DMS153 treated with DMSO at 0.1 percent for 48 hours (cell line): Measurements from ENCODE around the gene ZNF853.
"Not testable (repeated sequence)": the region's sequence is repeated elsewhere in the genome, so short reads cannot be mapped to it uniquely, and the experiment has no call there.

Source experiments
- DNase-seq: peaks from one replicate; lab custom pipeline; 2025; ENCODE audit not compliant: unreplicated experiment; lab: John Stamatoyannopoulos, UW

Gene ZNF853

DNA sequence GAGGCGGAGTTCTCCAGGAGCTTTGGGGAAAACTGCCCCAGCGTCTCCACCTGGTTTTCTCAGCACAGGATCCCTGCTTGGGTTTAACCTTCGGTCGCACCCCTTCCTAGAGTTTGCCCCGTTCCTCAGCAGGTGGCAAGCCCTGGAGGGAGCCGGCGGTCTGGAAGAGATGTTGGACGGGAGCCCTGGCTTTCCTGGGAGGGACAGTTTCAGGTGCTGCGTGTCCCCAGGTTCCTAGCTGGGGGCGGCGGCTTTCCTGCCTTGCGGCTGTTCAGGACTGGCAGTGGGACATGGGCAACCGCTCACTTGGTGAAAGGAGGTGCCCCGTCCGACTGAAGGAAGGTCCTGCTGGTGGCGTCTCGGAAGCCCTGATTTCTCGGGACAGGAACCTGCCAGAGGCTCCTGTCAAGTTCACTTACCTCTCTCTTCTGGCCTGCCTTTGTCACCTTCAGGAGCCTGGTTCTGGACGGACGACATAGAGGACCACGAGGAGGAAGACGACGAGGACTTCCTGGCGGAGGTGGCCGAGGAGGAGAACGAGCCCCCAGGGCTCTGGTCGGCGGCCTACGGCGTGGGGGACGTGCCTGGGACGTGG lies 36.5 kb downstream of the ZNF853 start:
- DNase-seq = no peak

DNA sequence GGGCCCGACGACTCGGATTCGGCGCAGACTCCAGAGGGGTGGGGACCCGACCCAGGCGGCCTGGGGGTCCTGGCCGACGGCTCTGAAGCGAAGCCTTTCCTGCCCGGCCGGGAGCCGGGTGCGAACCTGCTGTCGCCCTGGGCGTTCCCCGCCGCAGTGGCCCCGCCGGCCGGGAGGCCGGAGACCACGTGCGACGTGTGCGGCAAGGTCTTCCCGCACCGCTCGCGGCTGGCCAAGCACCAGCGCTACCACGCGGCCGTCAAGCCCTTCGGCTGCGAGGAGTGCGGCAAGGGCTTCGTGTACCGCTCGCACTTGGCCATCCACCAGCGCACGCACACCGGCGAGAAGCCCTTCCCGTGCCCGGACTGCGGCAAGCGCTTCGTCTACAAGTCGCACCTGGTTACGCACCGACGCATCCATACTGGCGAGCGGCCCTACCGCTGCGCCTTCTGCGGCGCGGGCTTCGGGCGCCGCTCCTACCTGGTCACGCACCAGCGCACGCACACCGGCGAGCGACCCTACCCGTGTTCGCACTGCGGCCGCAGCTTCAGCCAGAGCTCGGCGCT lies 37.1 kb downstream of the ZNF853 start:
- DNase-seq = no peak

DNA sequence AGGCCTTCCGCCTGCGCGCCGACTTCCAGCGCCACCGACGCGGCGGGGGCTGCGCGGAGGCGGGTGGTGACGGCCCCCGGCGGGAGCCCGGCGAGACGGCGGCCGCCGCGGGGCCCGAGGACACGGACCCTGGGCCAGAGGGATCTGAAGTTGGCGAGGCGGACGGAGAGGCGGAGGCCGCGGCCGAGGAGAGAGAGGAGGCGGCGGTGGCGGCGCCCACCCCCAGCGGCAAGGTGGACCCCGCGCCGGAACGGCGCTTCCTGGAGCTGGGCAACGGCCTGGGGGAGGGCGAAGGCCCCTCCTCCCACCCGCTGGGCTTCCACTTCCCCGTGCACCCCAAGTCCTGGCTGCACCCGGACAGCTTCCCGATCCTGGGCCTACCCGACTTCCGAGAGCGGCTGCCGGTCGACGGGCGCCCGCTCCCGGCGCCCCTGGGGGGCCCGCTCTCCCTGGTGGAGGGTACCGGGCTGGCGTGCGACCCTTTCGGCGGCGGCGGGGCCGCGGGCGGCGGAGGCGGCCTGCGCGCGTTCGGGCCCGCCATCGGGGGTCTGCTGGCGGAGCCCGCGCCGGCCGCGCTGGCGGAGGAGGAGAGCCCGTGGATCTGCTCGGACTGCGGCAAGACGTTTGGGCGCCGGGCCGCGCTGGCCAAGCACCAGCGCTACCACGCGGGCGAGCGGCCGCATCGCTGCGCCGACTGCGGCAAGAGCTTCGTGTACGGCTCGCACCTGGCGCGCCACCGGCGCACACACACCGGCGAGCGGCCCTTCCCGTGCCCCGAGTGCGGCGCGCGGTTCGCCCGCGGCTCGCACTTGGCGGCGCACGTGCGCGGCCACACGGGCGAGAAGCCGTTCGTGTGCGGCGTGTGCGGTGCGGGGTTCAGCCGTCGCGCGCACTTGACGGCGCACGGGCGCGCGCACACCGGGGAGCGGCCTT lies 37.9 kb downstream of the ZNF853 start:
- no peak for DNase-seq

DNA sequence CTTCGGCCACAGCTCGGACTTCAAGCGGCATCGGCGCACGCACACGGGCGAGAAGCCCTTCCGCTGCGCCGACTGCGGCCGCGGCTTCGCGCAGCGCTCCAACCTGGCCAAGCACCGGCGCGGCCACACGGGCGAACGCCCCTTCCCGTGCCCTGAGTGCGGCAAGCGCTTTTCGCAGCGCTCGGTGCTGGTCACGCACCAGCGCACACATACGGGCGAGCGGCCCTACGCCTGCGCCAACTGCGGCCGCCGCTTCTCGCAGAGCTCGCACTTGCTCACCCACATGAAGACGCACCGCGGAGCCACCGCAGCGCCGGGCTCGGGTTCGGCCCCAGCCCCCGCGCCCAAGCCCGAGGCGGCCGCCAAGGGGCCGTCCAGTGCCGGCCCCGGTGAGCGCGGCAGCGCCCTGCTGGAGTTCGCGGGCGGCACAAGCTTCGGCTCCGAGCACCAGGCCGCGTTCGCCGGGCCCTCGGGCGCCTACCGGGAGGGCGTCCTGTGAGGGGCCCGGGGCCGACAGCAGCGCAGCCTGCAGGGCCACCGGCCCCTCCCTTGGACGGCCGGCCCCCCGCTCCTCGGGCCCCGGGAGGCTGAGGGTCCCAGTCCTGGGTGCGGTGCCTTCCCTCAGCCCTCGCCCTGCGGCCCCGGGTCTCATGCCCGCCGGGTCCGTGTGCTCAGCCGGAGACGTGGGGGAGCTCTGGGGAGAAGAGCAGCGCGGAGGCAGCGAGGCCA lies 38.9 kb downstream of the ZNF853 start:
- no peak for DNase-seq

DNA sequence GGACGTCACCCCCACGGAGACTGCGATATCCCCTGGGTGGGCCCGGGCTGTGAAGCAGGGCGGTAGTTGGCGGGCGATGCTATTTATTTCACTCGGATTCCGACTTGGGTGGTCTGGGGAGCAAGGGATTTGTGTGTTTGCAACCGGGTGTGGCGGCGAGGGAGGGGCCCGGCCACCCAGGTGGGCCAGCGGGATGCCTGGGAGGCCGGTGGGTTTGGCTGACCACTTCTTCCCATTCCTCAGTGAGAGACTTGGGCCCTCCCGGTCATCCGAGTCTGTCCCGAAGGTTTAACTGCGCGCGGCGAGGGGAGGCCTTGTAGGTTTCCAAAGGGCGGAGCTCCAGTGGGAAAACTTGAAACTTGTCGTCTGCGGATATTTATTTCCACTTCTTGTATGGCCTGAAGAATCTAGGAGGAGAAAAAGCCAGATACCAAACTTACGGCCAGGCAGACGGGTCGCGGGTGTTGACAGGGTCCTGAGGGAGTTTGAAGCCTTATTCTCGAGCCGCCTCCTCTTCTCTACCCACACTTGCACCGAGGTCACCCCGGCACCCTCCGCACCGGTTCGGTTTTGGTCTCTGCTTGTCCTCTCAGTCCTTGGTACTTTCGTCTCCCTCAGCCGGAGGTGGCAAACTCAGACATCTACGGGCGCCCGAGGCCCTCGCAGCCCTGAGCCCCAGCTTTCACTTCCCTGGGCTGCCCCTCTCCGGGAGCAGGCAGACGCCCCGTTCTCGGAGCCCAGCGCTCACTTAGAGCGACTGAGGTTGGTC lies 39.6 kb downstream of the ZNF853 start:
- DNase-seq = no peak

DNA sequence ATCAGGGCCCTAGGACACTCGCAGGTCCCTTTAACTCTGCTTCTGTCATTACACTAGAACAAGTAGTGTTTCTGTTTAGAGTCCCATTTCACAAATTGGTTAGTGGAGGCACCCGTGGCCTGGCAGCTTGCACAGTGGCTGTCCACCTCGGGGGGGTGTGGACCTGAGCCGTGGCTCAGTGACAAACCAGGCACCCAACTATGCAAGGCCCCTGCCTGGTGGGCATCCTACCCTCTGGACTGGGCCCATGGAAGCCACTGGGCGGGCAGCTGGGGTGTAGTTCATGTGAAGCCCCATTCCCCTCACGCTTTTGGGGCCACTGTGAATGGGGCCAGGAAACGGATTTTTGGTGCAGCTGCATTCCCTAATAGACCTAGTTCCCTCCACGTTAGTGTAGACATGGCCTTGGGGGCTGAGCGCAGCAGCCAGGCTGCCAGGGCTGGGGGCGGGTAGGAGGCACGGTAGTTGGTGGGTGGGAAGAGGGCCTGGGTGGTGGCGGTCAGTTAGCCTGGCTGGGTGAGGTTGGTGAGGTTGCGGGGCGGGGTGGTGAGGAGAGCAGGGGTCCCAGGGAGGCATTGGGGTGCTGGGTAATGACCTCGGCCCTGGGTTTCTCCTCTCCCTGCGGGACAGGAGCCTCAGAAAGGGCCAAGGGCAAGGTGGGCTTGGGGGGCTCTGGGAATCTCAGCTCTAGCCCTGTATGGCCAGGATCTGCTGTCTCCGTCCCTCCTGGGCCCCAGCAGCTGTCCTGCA lies 40.4 kb downstream of the ZNF853 start:
- DNase-seq = no peak

DNA sequence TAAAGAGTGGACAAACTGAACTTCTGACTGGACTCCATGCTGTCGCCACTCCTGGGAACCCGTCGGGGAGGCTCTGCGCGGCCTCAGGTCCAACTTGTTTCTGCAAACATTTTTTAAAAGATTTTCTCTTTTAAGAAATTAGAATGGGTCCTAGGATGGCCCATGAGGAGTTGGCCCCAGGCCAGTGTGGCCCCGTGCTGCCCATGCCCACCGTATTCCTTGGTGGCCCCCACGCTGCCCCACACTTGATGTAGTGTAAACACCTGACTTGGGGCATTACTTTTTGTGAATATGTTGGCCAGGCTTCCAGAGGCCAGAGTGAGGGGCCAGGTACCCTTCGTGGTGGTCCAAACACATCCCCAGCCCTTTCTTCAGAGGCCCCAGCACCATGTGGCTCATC lies 41.0 kb downstream of the ZNF853 start:
- no peak for DNase-seq

DNA sequence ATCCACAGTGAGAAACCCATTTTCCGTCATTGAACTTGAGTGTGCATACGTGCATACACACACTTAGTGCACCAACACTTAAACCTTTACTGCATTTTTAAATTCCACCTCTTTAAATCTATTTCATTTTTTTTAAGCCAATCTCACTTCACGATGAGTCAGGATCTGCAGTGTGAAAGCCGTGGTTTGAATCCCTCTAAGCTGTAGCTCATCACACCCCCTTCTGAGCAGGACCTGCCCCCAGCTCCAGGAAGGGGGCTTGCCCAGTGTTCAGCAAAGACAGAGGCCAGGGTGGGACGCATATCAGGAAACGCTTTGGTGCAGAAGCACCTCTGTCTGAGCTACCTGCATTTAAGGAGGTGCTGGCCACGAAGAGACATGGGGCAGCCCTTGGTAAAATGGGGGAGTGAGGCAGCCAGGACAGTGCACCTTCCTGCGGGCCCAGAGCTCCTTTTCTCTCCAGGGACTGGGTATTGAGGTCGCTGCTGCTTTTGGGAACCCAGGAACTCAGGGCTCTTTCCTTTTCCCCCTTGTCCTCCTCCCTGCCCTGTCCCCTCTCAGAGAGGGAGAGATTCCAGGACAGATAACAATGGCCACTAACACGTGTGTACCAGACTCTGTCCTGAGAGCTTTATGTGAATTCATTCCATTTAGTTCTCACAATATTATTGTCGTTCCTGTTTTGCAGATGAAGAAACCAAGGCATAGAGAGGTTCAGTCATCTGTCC lies 43.4 kb downstream of the ZNF853 start:
- DNase-seq = no peak

DNA sequence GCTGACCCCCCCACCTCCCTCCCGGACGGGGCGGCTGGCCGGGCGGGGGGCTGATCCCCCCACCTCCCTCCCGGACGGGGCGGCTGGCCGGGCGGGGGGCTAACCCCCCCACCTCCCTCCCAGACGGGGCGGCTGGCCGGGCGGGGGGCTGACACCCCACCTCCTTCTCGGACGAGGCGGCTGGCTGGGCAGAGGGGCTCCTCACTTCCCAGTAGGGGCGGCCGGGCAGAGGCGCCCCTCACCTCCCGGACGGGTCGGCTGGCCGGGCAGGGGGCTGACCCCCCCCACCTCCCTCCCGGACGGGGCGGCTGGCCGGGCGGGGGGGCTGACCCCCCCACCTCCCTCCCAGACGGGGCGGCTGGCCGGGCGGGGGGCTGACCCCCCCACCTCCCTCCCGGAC lies 55.4 kb downstream of the ZNF853 start:
- DNase-seq = not testable (repeated sequence)
